Stimulated activated naive B cell treated with anti-CD40 and anti-IgM and Interleukin-4, amounts not matched to agents 10 μg/mL and 1 μg/mL and 100 μg/mL, for 72 hours (primary cell): ENCODE data around the gene ZER1.

Experiments
- ATAC-seq, 2 donors: fragments of 150-1000 bp; cut with Tn5 transposase; replicated peaks; 2 replicates each; pipeline ENCODE4 v1.10.0; 2021; ENCODE audit warnings: moderate library complexity in 1 of 2
- DNase-seq: peaks from one replicate; pipeline ENCODE4 v3.0.0; 2021
- H3K27ac Mint-ChIP-seq: one replicate; pipeline ENCODE4 v1.8.0; 2022; ENCODE audit warnings: mild to moderate bottlenecking, mixed read lengths
- H3K27me3 Mint-ChIP-seq, 2 donors: one replicate each; pipeline ENCODE4 v1.8.0; 2022; ENCODE audit warnings: mixed read lengths in 2 of 2
- H3K36me3 Mint-ChIP-seq, 2 donors: one replicate each; pipeline ENCODE4 v1.8.0; 2022; ENCODE audit warnings: mixed read lengths in 2 of 2, mild to moderate bottlenecking in 1 of 2
- H3K4me1 Mint-ChIP-seq, 2 donors: one replicate each; pipeline ENCODE4 v1.8.0; 2022; ENCODE audit warnings: mixed read lengths in 2 of 2, mild to moderate bottlenecking in 1 of 2
- H3K4me3 Mint-ChIP-seq, 2 donors: one replicate each; pipeline ENCODE4 v1.8.0; 2022; ENCODE audit warnings: mild to moderate bottlenecking in 2 of 2, mixed read lengths in 2 of 2, moderate library complexity in 1 of 2
- H3K9me3 Mint-ChIP-seq, 2 donors: one replicate each; pipeline ENCODE4 v1.8.0; 2022; ENCODE audit warnings: mixed read lengths in 2 of 2, mild to moderate bottlenecking in 1 of 2

ZER1 gene

GRCh38 chr9:128774804-128775203, 3.1 kb upstream of the ZER1 start:
- ATAC-seq (no peak), DNase-seq (no peak)
- peaks cover 19% of the 10 kb centered on the region in 2 donors for H3K36me3 Mint-ChIP-seq
- peak overlapping the region; percentile 87 for H3K27ac Mint-ChIP-seq
- H3K27me3 Mint-ChIP-seq, result no peaks in the 10 kb centered on the region
- peak overlapping the region in 1 of 2 donors; percentile 8 for H3K4me3 Mint-ChIP-seq
- peaks cover 2 to 5% of the 10 kb centered on the region in 2 donors for H3K9me3 Mint-ChIP-seq
- peaks cover 18 to 60% of the 10 kb centered on the region in 2 donors for H3K4me1 Mint-ChIP-seq

- Mint-ChIP-seq H3K27me3 (no peaks in the 10 kb centered on the region), H3K4me3 (peak overlapping the region in 1 of 2 donors; percentile 92), H3K4me1 (peaks cover 24 to 65% of the 10 kb centered on the region in 2 donors), H3K27ac (peak overlapping the region; percentile 97), H3K36me3 (peaks cover 27 to 28% of the 10 kb centered on the region in 2 donors), H3K9me3 (peaks cover 2 to 5% of the 10 kb centered on the region in 2 donors)
- ATAC-seq, result no peak
- no peak for DNase-seq
Observed at GRCh38 chr9:128773049-128773448, 1.3 kb upstream of the ZER1 start.

- Mint-ChIP-seq H3K27me3 (no peaks in the 10 kb centered on the region), H3K9me3 (peaks cover 2 to 5% of the 10 kb centered on the region in 2 donors), H3K4me3 (peak overlapping the region; percentile 92 to 97), H3K36me3 (peaks cover 29 to 34% of the 10 kb centered on the region in 2 donors), H3K27ac (peak overlapping the region; percentile 97), H3K4me1 (peaks cover 27 to 64% of the 10 kb centered on the region in 2 donors)
- ATAC-seq, result peak; percentile 28 to 39
- no peak for DNase-seq
Observed at GRCh38 chr9:128771094-128771721, 519 bp downstream of the ZER1 start.

GRCh38 chr9:128770286-128771030, 1.3 kb downstream of the ZER1 start:
- no peaks in the 10 kb centered on the region for H3K27me3 Mint-ChIP-seq
- H3K9me3 Mint-ChIP-seq, result peaks cover 2 to 5% of the 10 kb centered on the region in 2 donors
- H3K4me1 Mint-ChIP-seq, result peaks cover 31 to 70% of the 10 kb centered on the region in 2 donors
- no peak for ATAC-seq
- H3K36me3 Mint-ChIP-seq, result peaks cover 34 to 36% of the 10 kb centered on the region in 2 donors
- no peak for DNase-seq
- H3K27ac Mint-ChIP-seq, result peak overlapping the region; percentile 97
- peak overlapping the region; percentile 92 to 97 for H3K4me3 Mint-ChIP-seq

DNA sequence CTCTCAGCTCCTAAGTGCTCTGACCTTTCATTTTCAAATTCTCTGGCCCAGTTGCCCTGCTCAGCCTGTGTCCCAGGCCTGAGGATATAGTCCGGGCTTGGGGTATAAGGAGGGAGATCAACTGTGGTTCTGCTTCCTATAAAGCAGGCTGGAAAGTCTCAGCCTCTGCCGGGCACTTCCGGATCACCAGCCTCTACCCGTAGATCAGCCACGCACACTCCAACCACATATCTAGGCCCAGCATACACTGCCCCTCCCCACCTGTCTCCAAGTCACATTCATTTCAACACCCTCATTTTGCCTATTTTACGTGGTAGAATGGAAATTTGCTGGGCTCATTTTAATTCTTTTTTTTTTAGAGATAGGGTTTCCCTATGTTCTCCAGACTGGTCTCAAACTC, 3.1 kb downstream of the ZER1 start:
- H3K27ac Mint-ChIP-seq, result no peak overlapping the region
- H3K4me3 Mint-ChIP-seq, result peak overlapping the region in 1 of 2 donors; percentile 92
- DNase-seq (no peak), ATAC-seq (no peak)
- H3K4me1 Mint-ChIP-seq, result peaks cover 42 to 78% of the 10 kb centered on the region in 2 donors
- no peaks in the 10 kb centered on the region for H3K27me3 Mint-ChIP-seq
- H3K36me3 Mint-ChIP-seq, result peaks cover 44 to 45% of the 10 kb centered on the region in 2 donors
- H3K9me3 Mint-ChIP-seq, result no peaks in the 10 kb centered on the region

- peak overlapping the region; percentile 20 for H3K27ac Mint-ChIP-seq
- no peak for DNase-seq
- peak overlapping the region in 1 of 2 donors; percentile 61 for H3K4me3 Mint-ChIP-seq
- no peaks in the 10 kb centered on the region for H3K9me3 Mint-ChIP-seq
- peaks cover 51 to 53% of the 10 kb centered on the region in 2 donors for H3K36me3 Mint-ChIP-seq
- no peaks in the 10 kb centered on the region for H3K27me3 Mint-ChIP-seq
- H3K4me1 Mint-ChIP-seq, result peaks cover 43 to 71% of the 10 kb centered on the region in 2 donors
- ATAC-seq, result peak; percentile 67 to 79
Observed at GRCh38 chr9:128765499-128765898, 6.2 kb downstream of the ZER1 start.

DNA sequence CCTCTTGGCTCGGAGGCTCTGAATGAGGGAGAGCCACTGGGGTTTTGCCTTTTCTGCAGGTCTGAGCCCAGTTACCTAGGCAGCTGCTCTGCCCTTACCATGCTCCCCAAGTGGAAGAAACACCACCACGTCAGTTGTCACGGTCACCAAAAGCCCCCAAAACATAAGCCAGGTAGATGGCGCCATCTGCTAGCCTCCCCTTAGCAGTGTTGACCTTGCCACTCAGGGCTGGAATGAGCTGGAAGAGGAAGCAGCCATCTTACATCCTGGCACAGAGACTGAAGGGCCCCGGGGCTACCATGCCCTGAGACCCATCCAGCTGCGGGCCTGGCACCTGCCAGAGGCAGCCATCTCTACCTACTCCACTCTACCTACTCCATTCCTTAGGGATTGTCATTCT, 7.4 kb downstream of the ZER1 start:
- H3K4me3 Mint-ChIP-seq, result no peak overlapping the region
- peak; percentile 55 to 57 for ATAC-seq
- peak overlapping the region; percentile 69 for H3K27ac Mint-ChIP-seq
- DNase-seq, result no peak
- H3K9me3 Mint-ChIP-seq, result no peaks in the 10 kb centered on the region
- peaks cover 37 to 60% of the 10 kb centered on the region in 2 donors for H3K4me1 Mint-ChIP-seq
- peaks cover 45 to 46% of the 10 kb centered on the region in 2 donors for H3K36me3 Mint-ChIP-seq
- H3K27me3 Mint-ChIP-seq, result no peaks in the 10 kb centered on the region

DNA sequence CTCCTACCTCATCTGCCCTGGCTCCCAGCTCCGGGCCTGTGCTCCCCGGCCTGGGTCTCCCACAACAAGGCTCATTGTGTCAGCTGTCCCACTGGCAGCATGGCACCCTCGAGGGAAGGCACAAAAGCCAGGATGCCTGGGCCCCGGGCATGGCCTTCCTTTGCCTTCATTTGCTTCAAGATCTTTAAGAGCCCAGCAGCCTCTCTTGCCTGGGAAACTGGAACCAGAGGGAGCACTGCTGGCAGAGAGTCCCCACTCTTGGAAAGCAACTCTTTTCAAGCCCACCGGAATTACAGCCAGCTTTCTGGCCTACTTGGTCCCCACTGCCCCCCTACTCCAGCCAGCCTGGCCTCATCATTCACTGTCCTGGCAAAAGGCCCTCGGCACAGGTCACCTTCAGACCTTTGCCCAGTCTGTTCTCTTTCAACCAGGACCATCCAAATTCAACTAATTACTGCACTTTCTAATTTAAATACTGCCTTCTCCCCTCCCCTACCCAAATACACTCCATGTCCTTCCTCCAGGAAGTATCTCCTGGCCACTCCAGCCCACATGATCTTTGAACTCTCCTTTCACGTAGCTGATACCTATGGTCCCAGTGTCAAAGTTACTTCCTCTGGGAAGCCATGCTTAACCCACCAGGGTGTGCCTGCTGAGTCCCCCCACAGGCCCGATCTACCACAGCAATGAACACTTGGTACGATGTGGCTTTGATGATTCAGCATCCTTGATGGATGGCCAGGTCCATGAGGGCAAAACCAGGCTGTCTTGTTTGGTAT, 8.9 kb downstream of the ZER1 start:
- DNase-seq (no peak), ATAC-seq (no peak)
- Mint-ChIP-seq H3K27ac (peak overlapping the region; percentile 51), H3K4me1 (peaks cover 33 to 51% of the 10 kb centered on the region in 2 donors), H3K27me3 (no peaks in the 10 kb centered on the region), H3K9me3 (no peaks in the 10 kb centered on the region), H3K4me3 (no peak overlapping the region), H3K36me3 (peaks cover 39 to 44% of the 10 kb centered on the region in 2 donors)

- peaks cover 26 to 32% of the 10 kb centered on the region in 2 donors for H3K36me3 Mint-ChIP-seq
- H3K4me1 Mint-ChIP-seq, result peaks cover 9 to 26% of the 10 kb centered on the region in 2 donors
- no peaks in the 10 kb centered on the region for H3K27me3 Mint-ChIP-seq
- no peaks in the 10 kb centered on the region for H3K9me3 Mint-ChIP-seq
- no peak overlapping the region for H3K27ac Mint-ChIP-seq
- ATAC-seq (no peak), DNase-seq (no peak)
- no peak overlapping the region for H3K4me3 Mint-ChIP-seq
Observed at GRCh38 chr9:128757602-128758001, 14.1 kb downstream of the ZER1 start.

DNA sequence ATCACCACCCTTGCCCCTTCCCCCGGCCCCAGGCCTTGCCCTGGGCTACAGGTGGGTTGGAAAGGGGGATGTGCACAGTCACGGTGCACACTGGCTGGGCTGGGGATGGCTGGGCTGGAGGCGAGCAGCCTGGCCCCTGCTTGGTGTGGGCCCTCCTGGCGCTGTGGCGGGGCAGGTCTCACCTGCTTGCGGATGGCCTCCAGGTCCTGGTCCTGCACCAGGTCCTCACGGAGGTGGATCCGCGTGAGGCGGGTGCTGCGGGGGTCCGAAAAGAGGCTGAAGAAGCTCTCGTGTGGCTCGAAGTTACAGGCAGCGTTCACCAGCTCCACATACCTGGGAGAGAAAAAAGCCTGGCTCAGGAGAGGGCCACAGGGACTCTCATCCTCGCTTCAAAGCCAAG, 18.1 kb downstream of the ZER1 start:
- Mint-ChIP-seq H3K4me3 (no peak overlapping the region), H3K4me1 (peaks cover 7 to 21% of the 10 kb centered on the region in 2 donors), H3K27me3 (no peaks in the 10 kb centered on the region), H3K36me3 (peaks cover 38 to 41% of the 10 kb centered on the region in 2 donors), H3K27ac (no peak overlapping the region), H3K9me3 (no peaks in the 10 kb centered on the region)
- ATAC-seq (no peak), DNase-seq (no peak)

GRCh38 chr9:128750926-128751595, 20.7 kb downstream of the ZER1 start:
- Mint-ChIP-seq H3K27me3 (no peaks in the 10 kb centered on the region), H3K4me3 (no peak overlapping the region), H3K4me1 (peaks cover 0 to 10% of the 10 kb centered on the region in 2 donors), H3K27ac (no peak overlapping the region), H3K9me3 (no peaks in the 10 kb centered on the region), H3K36me3 (peaks cover 34 to 39% of the 10 kb centered on the region in 2 donors)
- DNase-seq (no peak), ATAC-seq (no peak)

GRCh38 chr9:128747241-128747640, 24.5 kb downstream of the ZER1 start:
- no peak for DNase-seq
- H3K4me1 Mint-ChIP-seq, result peaks cover 2 to 8% of the 10 kb centered on the region in 2 donors
- H3K9me3 Mint-ChIP-seq, result no peaks in the 10 kb centered on the region
- H3K36me3 Mint-ChIP-seq, result peaks cover 26 to 38% of the 10 kb centered on the region in 2 donors
- H3K27ac Mint-ChIP-seq, result peak overlapping the region; percentile 20
- no peak for ATAC-seq
- no peaks in the 10 kb centered on the region for H3K27me3 Mint-ChIP-seq
- no peak overlapping the region for H3K4me3 Mint-ChIP-seq

DNA sequence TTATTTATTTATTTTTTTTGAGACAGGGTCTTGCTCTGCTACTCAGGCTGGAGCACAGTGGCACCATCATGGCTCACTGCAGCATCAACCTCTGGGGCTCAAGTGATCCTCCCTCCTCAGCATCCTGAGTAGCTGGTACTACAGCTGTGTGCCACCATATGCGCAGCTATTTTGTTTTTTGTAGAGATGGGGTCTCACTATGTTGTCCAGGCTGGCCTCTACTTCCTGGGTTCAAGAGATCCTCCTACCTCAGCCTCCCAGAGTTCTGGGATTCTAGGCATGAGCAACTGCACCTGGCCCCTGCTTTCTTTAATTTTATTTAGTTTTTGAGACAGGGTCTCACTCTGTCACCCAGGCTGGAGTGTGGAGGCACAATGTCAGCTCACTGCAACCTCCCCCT, 28.3 kb downstream of the ZER1 start:
- no peak for DNase-seq
- Mint-ChIP-seq H3K27me3 (no peaks in the 10 kb centered on the region), H3K36me3 (peaks cover 30 to 41% of the 10 kb centered on the region in 2 donors), H3K27ac (no peak overlapping the region), H3K4me3 (no peak overlapping the region), H3K9me3 (no peaks in the 10 kb centered on the region), H3K4me1 (peaks cover 2 to 12% of the 10 kb centered on the region in 2 donors)
- no peak for ATAC-seq

GRCh38 chr9:128742401-128742800, 29.3 kb downstream of the ZER1 start:
- H3K27ac Mint-ChIP-seq, result no peak overlapping the region
- peaks cover 2 to 12% of the 10 kb centered on the region in 2 donors for H3K4me1 Mint-ChIP-seq
- no peaks in the 10 kb centered on the region for H3K9me3 Mint-ChIP-seq
- peaks cover 28 to 44% of the 10 kb centered on the region in 2 donors for H3K36me3 Mint-ChIP-seq
- H3K27me3 Mint-ChIP-seq, result no peaks in the 10 kb centered on the region
- no peak overlapping the region for H3K4me3 Mint-ChIP-seq
- DNase-seq (no peak), ATAC-seq (no peak)
